HCT116 (cell line): ENCODE data around the gene HOXD9. TPM values are rescaled to one million over a fixed set of nuclear protein-coding genes. Genes with fewer than 3 reads are reported as not detected.

Source experiments
- ATAC-seq: fragments of 200-7000 bp; cut with Tn5 transposase; 2 replicates; pipeline ENCODE4 v1.9.1; 2020; ENCODE audit warnings: mild to moderate bottlenecking, moderate library complexity
- BruUV-seq: library from RNA; stranded (reverse); fragments of 400-500 nt; replicated peaks from 2 replicates; lab custom pipeline; 2021; lab: Mats Ljungman, UMichigan
- CTCF ChIA-PET: fragments of 300-600 bp; sonication (Branson Sonifier 250); formaldehyde crosslinking; loops from one replicate; lab custom pipeline; 2021; ENCODE audit warnings: antibody characterized with exemption; lab: Charles Lee
- POLR2A ChIA-PET: fragments of 300-600, 350-600 bp; sonication (Branson Sonifier 250); formaldehyde crosslinking; loops from one replicate; lab custom pipeline; 2021; ENCODE audit warnings: antibody characterized with exemption; lab: Charles Lee
- RAD21 ChIA-PET, 2 experiments: fragments of 300-600 bp; sonication (Branson Sonifier 250); formaldehyde crosslinking; loops; one replicate each; lab custom pipeline; 2023; ENCODE audit warnings: low total read pairs in 2 of 2; ENCODE audit not compliant: uncharacterized antibody in 2 of 2, unreplicated experiment in 2 of 2, low non-redundant PET in 1 of 2; lab: Charles Lee
- DNase-seq: peaks from one replicate; pipeline ENCODE4 v3.0.0-alpha.2; 2010; ENCODE audit warnings: low read depth, low spot score
- H2AFZ ChIP-seq: fragments of 200-600 bp; shearing (Covaris generic), sonication (generic); 2 replicates; pipeline ENCODE4 v1.6.1; 2017; ENCODE audit warnings: low read depth, mixed run types, mixed read lengths, antibody characterized with exemption, low read length; ENCODE audit not compliant: poor library complexity, severe bottlenecking
- H3K27ac ChIP-seq: 2 replicates; pipeline ENCODE4 v1.5.1; 2012; ENCODE audit warnings: low read depth, low read length
- H3K27me3 ChIP-seq: fragments of 200-600 bp; sonication (generic); 2 replicates; pipeline ENCODE4 v1.6.1; 2016; ENCODE audit warnings: mixed run types, low read length, mixed read lengths; ENCODE audit not compliant: insufficient read depth
- H3K36me3 ChIP-seq, 2 experiments: fragments of 200-500 bp in 1 of 2; fragments of 200-600 bp in 1 of 2; sonication (Bioruptor generic) in 1 of 2; sonication (generic) in 1 of 2; 2 replicates each; pipeline versions ENCODE4 v1.5.1 to v1.6.1; 2014 to 2016; ENCODE audit warnings: low read length in 2 of 2, inconsistent platforms in 1 of 2, mixed read lengths in 1 of 2, mixed run types in 1 of 2; ENCODE audit not compliant: insufficient read depth in 2 of 2, control insufficient read depth in 1 of 2
- H3K4me1 ChIP-seq, 2 experiments: fragments of 200-600 bp in 1 of 2; sonication (generic) in 1 of 2; 2 replicates each; pipeline versions ENCODE4 v1.5.1 to v1.6.1; 2012 to 2017; ENCODE audit warnings: low read length in 2 of 2, inconsistent platforms in 1 of 2, mild to moderate bottlenecking in 1 of 2, mixed read lengths in 1 of 2, mixed run types in 1 of 2, moderate library complexity in 1 of 2; ENCODE audit not compliant: insufficient read depth in 2 of 2, control insufficient read depth in 1 of 2
- H3K4me2 ChIP-seq: fragments of 200-600 bp; sonication (generic); 2 replicates; pipeline ENCODE4 v1.6.1; 2017; ENCODE audit warnings: mixed run types, low read length, mixed read lengths
- H3K4me3 ChIP-seq, 2 experiments: fragments of 200-600 bp in 1 of 2; sonication (generic) in 1 of 2; replicated peaks in 1 of 2; 2 replicates each; pipeline ENCODE4 v1.5.1; 2011 to 2016; ENCODE audit warnings: low read length in 2 of 2, control low read depth in 1 of 2, low read depth in 1 of 2, mild to moderate bottlenecking in 1 of 2, mixed read lengths in 1 of 2, mixed run types in 1 of 2
- H3K79me2 ChIP-seq: fragments of 200-600 bp; sonication (generic); 2 replicates; pipeline ENCODE4 v1.6.1; 2017; ENCODE audit warnings: mild to moderate bottlenecking, mixed run types, low read length, moderate library complexity, mixed read lengths; ENCODE audit not compliant: insufficient read depth
- H3K9ac ChIP-seq: fragments of 200-600 bp; sonication (generic); 2 replicates; pipeline ENCODE4 v1.6.1; 2016; ENCODE audit warnings: low read length, mixed read lengths
- H3K9me2 ChIP-seq: fragments of 200-600 bp; sonication (generic), shearing (Covaris generic); 2 replicates; pipeline ENCODE4 v1.6.1; 2017; ENCODE audit warnings: mixed run types, mild to moderate bottlenecking, moderate library complexity; ENCODE audit not compliant: insufficient read depth
- H3K9me3 ChIP-seq, 2 experiments: fragments of 200-500 bp in 1 of 2; fragments of 200-600 bp in 1 of 2; sonication (Bioruptor generic) in 1 of 2; sonication (generic) in 1 of 2; 2 replicates each; pipeline ENCODE4 v1.6.1; 2014 to 2017; ENCODE audit warnings: low read length in 2 of 2, mixed read lengths in 2 of 2, inconsistent platforms in 1 of 2, low read depth in 1 of 2, mild to moderate bottlenecking in 1 of 2, mixed run types in 1 of 2, moderate library complexity in 1 of 2; ENCODE audit not compliant: control insufficient read depth in 1 of 2, insufficient read depth in 1 of 2
- H4K20me1 ChIP-seq: fragments of 200-600 bp; sonication (generic), shearing (Covaris generic); 2 replicates; pipeline ENCODE4 v1.6.1; 2017; ENCODE audit warnings: mixed run types, mild to moderate bottlenecking, moderate library complexity; ENCODE audit not compliant: insufficient read depth
- EZH2phosphoT487 ChIP-seq: fragments of 200-600 bp; IDR thresholded peaks from 2 replicates; pipeline ENCODE4 v1.6.1; 2018; ENCODE audit warnings: antibody characterized with exemption, borderline replicate concordance
- FOSL1 ChIP-seq: IDR thresholded peaks from 2 replicates; pipeline ENCODE4 v1.6.1; 2012; ENCODE audit warnings: low read depth
- JUND ChIP-seq: IDR thresholded peaks from 2 replicates; pipeline ENCODE4 v1.6.1; 2012
- intact Hi-C: fragments of 100-400 bp; cut with micrococcal nuclease; formaldehyde crosslinking; loops from 2 replicates; pipeline ENCODE4 v1.10.0; 2022
- total RNA-seq: library from RNA; stranded (reverse); gene quantifications from one replicate; pipeline ENCODE4 v1.2.1, GENCODE V29; 2021; ENCODE audit not compliant: unreplicated experiment
- TF ChIP-seq, protein P1 (sequence below): IDR thresholded peaks from 2 replicates; pipeline ENCODE4 v1.6.1; 2011; ENCODE audit warnings: mild to moderate bottlenecking, low read length, moderate library complexity; ENCODE audit not compliant: insufficient replicate concordance; ENCODE audit errors: extremely low read depth

HOXD9 gene
- total RNA-seq, 1 experiment from 2014 or later, result not detected

DNA sequence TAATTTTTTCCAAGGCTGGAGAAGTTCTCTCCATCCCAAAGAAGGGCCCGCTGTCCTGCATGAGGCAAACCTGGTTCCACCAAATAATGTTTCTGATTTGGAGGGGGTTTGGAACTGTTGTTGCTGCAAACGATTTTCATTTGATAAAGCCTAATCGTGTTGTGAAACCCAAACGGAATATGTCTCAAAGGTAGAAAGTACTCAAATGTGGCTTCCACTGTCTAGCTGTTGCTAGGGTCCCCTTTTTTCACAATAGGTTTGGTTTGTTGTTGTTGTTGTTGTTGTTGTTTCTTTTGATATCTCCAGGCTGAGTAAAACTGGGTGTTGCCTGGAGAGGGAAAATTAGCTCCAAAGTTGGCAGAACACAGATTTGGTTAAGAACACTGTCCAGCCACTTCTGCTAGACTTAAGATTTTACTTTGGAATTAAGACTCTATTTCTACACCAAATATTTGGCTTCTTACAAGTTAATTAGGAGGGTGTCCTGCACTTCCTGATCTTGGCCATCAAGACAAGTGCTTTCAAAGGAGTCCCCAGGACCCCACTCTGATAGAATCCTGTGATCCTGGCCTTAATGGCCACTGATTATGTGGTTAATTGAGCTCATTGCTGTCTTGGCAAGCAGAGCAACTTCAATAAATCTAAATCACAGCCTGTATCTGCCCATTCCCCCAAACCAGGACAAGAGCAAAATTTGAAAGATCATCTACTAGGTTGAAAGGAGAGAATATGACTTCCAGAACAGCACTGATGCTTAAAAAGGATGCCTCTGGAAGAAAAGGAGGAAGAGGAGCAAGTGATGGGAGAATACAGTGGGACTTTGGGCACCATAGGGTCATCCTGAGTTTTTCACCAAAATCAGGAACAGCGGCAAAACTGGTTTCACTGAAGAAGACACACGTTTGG, 33.3 kb upstream of the HOXD9 start:
- DNase-seq, result no peak
- H3K4me1 ChIP-seq, result no peaks in the 10 kb centered on the region
- H2AFZ ChIP-seq, result peak overlapping the region; percentile 52
- intact Hi-C loops, result loop anchor here (2.0 to 5.0 kb wide), 2 partner anchors 722 to 1052 kb away; no protein-coding TSS in a partner anchor
- ChIA-PET RAD21 (no interaction called here), POLR2A (no interaction called here), CTCF (interaction anchor here (0.9 to 1.2 kb wide), 5 partner anchors 399 to 1392 kb away, joined by 3 to 7 read pairs (median 3); no protein-coding TSS in a partner anchor)
- no peak for ATAC-seq
- no peaks in the 10 kb centered on the region for H3K36me3 ChIP-seq
- H3K79me2 ChIP-seq, result no peaks in the 10 kb centered on the region
- TF ChIP-seq EZH2phosphoT487, result no peak
- TF ChIP-seq, protein P1, sequence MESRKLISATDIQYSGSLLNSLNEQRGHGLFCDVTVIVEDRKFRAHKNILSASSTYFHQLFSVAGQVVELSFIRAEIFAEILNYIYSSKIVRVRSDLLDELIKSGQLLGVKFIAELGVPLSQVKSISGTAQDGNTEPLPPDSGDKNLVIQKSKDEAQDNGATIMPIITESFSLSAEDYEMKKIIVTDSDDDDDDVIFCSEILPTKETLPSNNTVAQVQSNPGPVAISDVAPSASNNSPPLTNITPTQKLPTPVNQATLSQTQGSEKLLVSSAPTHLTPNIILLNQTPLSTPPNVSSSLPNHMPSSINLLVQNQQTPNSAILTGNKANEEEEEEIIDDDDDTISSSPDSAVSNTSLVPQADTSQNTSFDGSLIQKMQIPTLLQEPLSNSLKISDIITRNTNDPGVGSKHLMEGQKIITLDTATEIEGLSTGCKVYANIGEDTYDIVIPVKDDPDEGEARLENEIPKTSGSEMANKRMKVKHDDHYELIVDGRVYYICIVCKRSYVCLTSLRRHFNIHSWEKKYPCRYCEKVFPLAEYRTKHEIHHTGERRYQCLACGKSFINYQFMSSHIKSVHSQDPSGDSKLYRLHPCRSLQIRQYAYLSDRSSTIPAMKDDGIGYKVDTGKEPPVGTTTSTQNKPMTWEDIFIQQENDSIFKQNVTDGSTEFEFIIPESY, result no peak
- TF ChIP-seq FOSL1, result no peak
- no peak for TF ChIP-seq JUND
- H3K27ac ChIP-seq, result no peak overlapping the region
- no peaks in the 10 kb centered on the region for H3K27me3 ChIP-seq
- H3K9me3 ChIP-seq, result no peaks in the 10 kb centered on the region
- no TSS peak for BruUV-seq
- no peak overlapping the region for H3K9ac ChIP-seq
- H3K4me2 ChIP-seq, result peak overlapping the region; percentile 40; the same call in 1 of the 2 replicates
- no peak overlapping the region for H3K4me3 ChIP-seq
- no peaks in the 10 kb centered on the region for H3K9me2 ChIP-seq
- no peaks in the 10 kb centered on the region for H4K20me1 ChIP-seq
